ENCODE results near the gene ZP2. TPM values are rescaled to one million over a fixed set of nuclear protein-coding genes. Genes with fewer than 3 reads are reported as not detected.
"Not testable (repeated sequence)": the region's sequence is repeated elsewhere in the genome, so short reads cannot be mapped to it uniquely, and the experiment has no call there.

The ZP2 gene
- total RNA-seq: under 1 TPM in 1 of 2 donors, not detected in 1; 0.31 TPM
- polyA plus RNA-seq (ENCODE audit: insufficient read depth, low read depth, low replicate concordance): 0.18 TPM
- long read RNA-seq, donor 1: 0 reads
- long read RNA-seq, donor 2: 0 reads

- 82 to 84% methylated on average over 5 of the region's 5 CpGs for WGBS, 2 donors
- intact Hi-C loops (cut with DNase I; ENCODE audit: low total_unique reads): no loop called here
- Histone ChIP-seq H3K9me3 (no peaks in the 10 kb centered on the region), H3K27ac (no peak within 1 kb of the TSS), H3K4me1 (peaks cover 3% of the 10 kb centered on the region), H3K36me3 (ENCODE audit: low read depth, missing control alignments) (no peaks in the 10 kb centered on the region), H3K27me3 (no peaks in the 10 kb centered on the region), H3K4me3 (no peak within 1 kb of the TSS)
- DNase-seq: no peak
- TF ChIP-seq, protein P1, sequence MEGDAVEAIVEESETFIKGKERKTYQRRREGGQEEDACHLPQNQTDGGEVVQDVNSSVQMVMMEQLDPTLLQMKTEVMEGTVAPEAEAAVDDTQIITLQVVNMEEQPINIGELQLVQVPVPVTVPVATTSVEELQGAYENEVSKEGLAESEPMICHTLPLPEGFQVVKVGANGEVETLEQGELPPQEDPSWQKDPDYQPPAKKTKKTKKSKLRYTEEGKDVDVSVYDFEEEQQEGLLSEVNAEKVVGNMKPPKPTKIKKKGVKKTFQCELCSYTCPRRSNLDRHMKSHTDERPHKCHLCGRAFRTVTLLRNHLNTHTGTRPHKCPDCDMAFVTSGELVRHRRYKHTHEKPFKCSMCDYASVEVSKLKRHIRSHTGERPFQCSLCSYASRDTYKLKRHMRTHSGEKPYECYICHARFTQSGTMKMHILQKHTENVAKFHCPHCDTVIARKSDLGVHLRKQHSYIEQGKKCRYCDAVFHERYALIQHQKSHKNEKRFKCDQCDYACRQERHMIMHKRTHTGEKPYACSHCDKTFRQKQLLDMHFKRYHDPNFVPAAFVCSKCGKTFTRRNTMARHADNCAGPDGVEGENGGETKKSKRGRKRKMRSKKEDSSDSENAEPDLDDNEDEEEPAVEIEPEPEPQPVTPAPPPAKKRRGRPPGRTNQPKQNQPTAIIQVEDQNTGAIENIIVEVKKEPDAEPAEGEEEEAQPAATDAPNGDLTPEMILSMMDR (IDR thresholded peaks at IDR 0.05): no peak
- no peak for TF ChIP-seq POLR2A (IDR thresholded peaks at IDR 0.05)
Observed at GRCh38 chr16:21211486-21211885, at the start of gene ZP2. Gene ZP2, minus strand, starts transcription at chr16:21211574. Its CDS starts 27 bp downstream, at chr16:21211547.

- no peak overlapping the region for H3K27ac ChIP-seq
Observed at GRCh38 chr16:21257284-21257683, 45.9 kb upstream of the ZP2 start.

GRCh38 chr16:21256636-21257035, 45.3 kb upstream of the ZP2 start:
- WGBS, 2 donors: 90 to 92% methylated on average over 2 of the region's 2 CpGs
- DNase-seq: no peak
- no peaks in the 10 kb centered on the region for H3K9me3 ChIP-seq
- H3K4me3 ChIP-seq: no peak overlapping the region
- no peaks in the 10 kb centered on the region for H3K4me1 ChIP-seq
- TF ChIP-seq POLR2A (IDR thresholded peaks at IDR 0.05): no peak
- TF ChIP-seq, protein P1 (IDR thresholded peaks at IDR 0.05): no peak
- H3K27me3 ChIP-seq: no peaks in the 10 kb centered on the region
- no peaks in the 10 kb centered on the region for H3K36me3 ChIP-seq (ENCODE audit: low read depth, missing control alignments)
- H3K27ac ChIP-seq: no peak overlapping the region
- intact Hi-C loops (cut with DNase I; ENCODE audit: low total_unique reads): no loop called here

More at GRCh38 chr16:21257284-21257683, 45.9 kb upstream of the ZP2 start:
- no peaks in the 10 kb centered on the region for H3K36me3 ChIP-seq (ENCODE audit: low read depth, missing control alignments)
- H3K4me3 ChIP-seq: no peak overlapping the region
- 95 to 96% methylated on average over 4 of the region's 4 CpGs for WGBS, 2 donors
- H3K27me3 ChIP-seq: no peaks in the 10 kb centered on the region
- DNase-seq: no peak
- TF ChIP-seq, protein P1 (IDR thresholded peaks at IDR 0.05): no peak
- no peak for TF ChIP-seq POLR2A (IDR thresholded peaks at IDR 0.05)
- H3K9me3 ChIP-seq: no peaks in the 10 kb centered on the region
- no peaks in the 10 kb centered on the region for H3K4me1 ChIP-seq
- intact Hi-C loops (cut with DNase I; ENCODE audit: low total_unique reads): no loop called here

- no peak for TF ChIP-seq POLR2A (IDR thresholded peaks at IDR 0.05)
- no peaks in the 10 kb centered on the region for H3K4me1 ChIP-seq
- H3K4me3 ChIP-seq: no peak overlapping the region
- no peak overlapping the region for H3K27ac ChIP-seq
- 89 to 92% methylated on average over 3 of the region's 3 CpGs for WGBS, 2 donors
- H3K36me3 ChIP-seq (ENCODE audit: low read depth, missing control alignments): no peaks in the 10 kb centered on the region
- no peaks in the 10 kb centered on the region for H3K27me3 ChIP-seq
- H3K9me3 ChIP-seq: no peaks in the 10 kb centered on the region
- DNase-seq: no peak
- intact Hi-C loops (cut with DNase I; ENCODE audit: low total_unique reads): no loop called here
Observed at GRCh38 chr16:21253470-21253869, 42.1 kb upstream of the ZP2 start.

- TF ChIP-seq, protein P1 (IDR thresholded peaks at IDR 0.05): no peak
- no peak for TF ChIP-seq POLR2A (IDR thresholded peaks at IDR 0.05)
- intact Hi-C loops (cut with DNase I; ENCODE audit: low total_unique reads): no loop called here
- H3K27me3 ChIP-seq: no peaks in the 10 kb centered on the region
Observed at GRCh38 chr16:21250072-21250923, 38.9 kb upstream of the ZP2 start.

GRCh38 chr16:21248179-21248578, 36.8 kb upstream of the ZP2 start:
- H3K27ac ChIP-seq; intact Hi-C loops (cut with DNase I; ENCODE audit: low total_unique reads): not testable (repeated sequence)

More at GRCh38 chr16:21250072-21250923, 38.9 kb upstream of the ZP2 start:
- H3K27ac ChIP-seq: no peak overlapping the region
- DNase-seq: no peak
- peaks cover 9% of the 10 kb centered on the region for H3K4me1 ChIP-seq
- no peak overlapping the region for H3K4me3 ChIP-seq
- H3K36me3 ChIP-seq (ENCODE audit: low read depth, missing control alignments): no peaks in the 10 kb centered on the region
- WGBS, 2 donors: 89% methylated on average over 12 to 15 of the region's 15 CpGs
- H3K9me3 ChIP-seq: no peaks in the 10 kb centered on the region

More at GRCh38 chr16:21248179-21248578, 36.8 kb upstream of the ZP2 start:
- not testable (repeated sequence) for DNase-seq; H3K36me3 ChIP-seq (ENCODE audit: low read depth, missing control alignments); H3K4me3 ChIP-seq; H3K9me3 ChIP-seq; H3K27me3 ChIP-seq
- H3K4me1 ChIP-seq: peaks cover 17% of the 10 kb centered on the region
- 89 to 95% methylated on average over 4 of the region's 4 CpGs for WGBS, 2 donors

Measured in testis (tissue), 5 donors.